SU-DHL-6 (cell line): Measurements from ENCODE around the gene MYL6B.

Experiments used
- EZH2phosphoT487 ChIP-seq: fragments of 200-600 bp; sonication (generic), shearing (Covaris generic); conservative IDR thresholded peaks from 2 replicates; pipeline ENCODE4 v1.6.1; 2018; ENCODE audit warnings: mild to moderate bottlenecking, antibody characterized with exemption, low read length, moderate library complexity, mixed read lengths
- TF ChIP-seq, protein P1 (sequence below): fragments of 200-600 bp; sonication (generic); IDR thresholded peaks from one replicate; pipeline ENCODE4 v1.5.1; 2017; ENCODE audit warnings: antibody characterized with exemption, mild to moderate bottlenecking, low read length, moderate library complexity; ENCODE audit not compliant: insufficient read depth, poor library complexity, severe bottlenecking

DNA sequence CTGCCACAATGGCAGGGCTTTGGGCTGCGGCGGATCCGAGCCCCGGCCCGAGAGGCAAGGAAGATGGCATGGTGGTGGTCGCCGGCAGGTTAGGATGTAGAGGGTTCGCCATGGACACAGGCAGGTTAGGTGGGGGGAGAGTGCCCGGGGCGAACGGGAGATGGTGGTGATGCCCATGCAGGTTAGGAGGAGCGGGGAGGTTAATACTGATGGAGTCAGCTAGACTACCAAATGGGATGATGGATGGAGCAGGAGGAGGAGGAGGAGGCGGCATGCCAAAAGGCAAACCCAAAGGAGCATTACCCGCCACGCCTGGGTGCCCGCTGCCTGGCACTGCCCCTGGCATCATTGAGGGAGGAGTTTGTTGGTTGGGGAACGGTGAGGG lies 11.9 kb downstream of the MYL6B start:
- TF ChIP-seq, protein P1, sequence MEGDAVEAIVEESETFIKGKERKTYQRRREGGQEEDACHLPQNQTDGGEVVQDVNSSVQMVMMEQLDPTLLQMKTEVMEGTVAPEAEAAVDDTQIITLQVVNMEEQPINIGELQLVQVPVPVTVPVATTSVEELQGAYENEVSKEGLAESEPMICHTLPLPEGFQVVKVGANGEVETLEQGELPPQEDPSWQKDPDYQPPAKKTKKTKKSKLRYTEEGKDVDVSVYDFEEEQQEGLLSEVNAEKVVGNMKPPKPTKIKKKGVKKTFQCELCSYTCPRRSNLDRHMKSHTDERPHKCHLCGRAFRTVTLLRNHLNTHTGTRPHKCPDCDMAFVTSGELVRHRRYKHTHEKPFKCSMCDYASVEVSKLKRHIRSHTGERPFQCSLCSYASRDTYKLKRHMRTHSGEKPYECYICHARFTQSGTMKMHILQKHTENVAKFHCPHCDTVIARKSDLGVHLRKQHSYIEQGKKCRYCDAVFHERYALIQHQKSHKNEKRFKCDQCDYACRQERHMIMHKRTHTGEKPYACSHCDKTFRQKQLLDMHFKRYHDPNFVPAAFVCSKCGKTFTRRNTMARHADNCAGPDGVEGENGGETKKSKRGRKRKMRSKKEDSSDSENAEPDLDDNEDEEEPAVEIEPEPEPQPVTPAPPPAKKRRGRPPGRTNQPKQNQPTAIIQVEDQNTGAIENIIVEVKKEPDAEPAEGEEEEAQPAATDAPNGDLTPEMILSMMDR, result no peak
- no peak for TF ChIP-seq EZH2phosphoT487
